Measurements from ENCODE around the gene ANKRD66.

DNA sequence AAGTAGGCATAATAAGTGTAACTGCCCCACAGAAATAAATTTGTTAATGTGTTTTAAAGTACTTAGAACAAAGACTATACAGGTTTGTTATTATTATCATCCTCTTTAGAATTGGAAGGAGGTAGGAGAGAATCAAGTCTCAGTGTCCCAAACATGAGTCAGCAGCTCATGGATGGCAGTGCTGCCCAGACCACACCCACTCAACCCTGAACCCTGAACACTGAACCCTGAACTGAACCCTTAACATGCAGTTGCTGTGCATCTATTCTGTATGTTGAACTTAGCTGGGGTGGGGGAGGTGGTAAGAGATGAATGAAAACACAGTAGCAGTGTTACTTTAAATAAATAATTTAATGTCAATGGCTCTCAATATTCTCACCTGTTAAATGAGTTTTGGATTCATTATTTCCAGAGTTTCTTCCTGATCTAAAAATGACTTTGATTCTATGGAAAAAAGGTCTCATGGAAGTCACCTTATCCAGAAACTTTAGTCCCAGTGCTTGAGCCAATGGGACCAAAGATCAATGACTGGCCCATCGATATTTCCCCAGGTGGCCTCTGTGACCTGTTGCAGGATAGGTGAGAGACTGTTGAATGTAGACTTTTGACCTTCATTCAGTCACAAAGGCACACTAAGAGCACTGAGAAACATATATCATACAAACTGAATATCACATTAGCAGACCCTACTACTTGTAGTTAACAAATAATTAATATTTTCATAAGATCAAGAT, 3.1 kb upstream of the ANKRD66 start:
- TF ChIP-seq, protein P1, sequence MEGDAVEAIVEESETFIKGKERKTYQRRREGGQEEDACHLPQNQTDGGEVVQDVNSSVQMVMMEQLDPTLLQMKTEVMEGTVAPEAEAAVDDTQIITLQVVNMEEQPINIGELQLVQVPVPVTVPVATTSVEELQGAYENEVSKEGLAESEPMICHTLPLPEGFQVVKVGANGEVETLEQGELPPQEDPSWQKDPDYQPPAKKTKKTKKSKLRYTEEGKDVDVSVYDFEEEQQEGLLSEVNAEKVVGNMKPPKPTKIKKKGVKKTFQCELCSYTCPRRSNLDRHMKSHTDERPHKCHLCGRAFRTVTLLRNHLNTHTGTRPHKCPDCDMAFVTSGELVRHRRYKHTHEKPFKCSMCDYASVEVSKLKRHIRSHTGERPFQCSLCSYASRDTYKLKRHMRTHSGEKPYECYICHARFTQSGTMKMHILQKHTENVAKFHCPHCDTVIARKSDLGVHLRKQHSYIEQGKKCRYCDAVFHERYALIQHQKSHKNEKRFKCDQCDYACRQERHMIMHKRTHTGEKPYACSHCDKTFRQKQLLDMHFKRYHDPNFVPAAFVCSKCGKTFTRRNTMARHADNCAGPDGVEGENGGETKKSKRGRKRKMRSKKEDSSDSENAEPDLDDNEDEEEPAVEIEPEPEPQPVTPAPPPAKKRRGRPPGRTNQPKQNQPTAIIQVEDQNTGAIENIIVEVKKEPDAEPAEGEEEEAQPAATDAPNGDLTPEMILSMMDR (IDR thresholded peaks at IDR 0.05): no peak
- TF ChIP-seq POLR2A (IDR thresholded peaks at IDR 0.05): no peak

Data from uterus (tissue), 2 donors.